Panc1 (cell line): ENCODE data around the gene PLCB1.

Source experiments
- CTCF ChIP-seq: fragments of 450-650 bp; IDR thresholded peaks from 2 replicates; pipeline ENCODE4 v1.5.1; 2017; ENCODE audit warnings: mild to moderate bottlenecking
- POLR2AphosphoS5 ChIP-seq: IDR thresholded peaks from 2 replicates; pipeline ENCODE4 v1.6.1; 2012; ENCODE audit warnings: mild to moderate bottlenecking, low read depth, low read length, moderate library complexity
- TCF7L2 ChIP-seq: IDR thresholded peaks from 2 replicates; pipeline ENCODE4 v1.6.1; 2011; ENCODE audit warnings: mild to moderate bottlenecking, low read depth, low read length, inconsistent platforms
- TF ChIP-seq, protein P1 (sequence below), 2 experiments: IDR thresholded peaks; 2 replicates each; pipeline ENCODE4 v1.6.1; 2011 to 2012; ENCODE audit warnings: low read depth in 2 of 2, control low read depth in 1 of 2, low read length in 1 of 2, mild to moderate bottlenecking in 1 of 2, moderate library complexity in 1 of 2; ENCODE audit not compliant: insufficient read depth in 1 of 2

GRCh38 chr20:8473459-8473858, 341.4 kb downstream of the PLCB1 start:
- no peak for TF ChIP-seq CTCF
- TF ChIP-seq POLR2AphosphoS5 = no peak
- TF ChIP-seq, protein P1, sequence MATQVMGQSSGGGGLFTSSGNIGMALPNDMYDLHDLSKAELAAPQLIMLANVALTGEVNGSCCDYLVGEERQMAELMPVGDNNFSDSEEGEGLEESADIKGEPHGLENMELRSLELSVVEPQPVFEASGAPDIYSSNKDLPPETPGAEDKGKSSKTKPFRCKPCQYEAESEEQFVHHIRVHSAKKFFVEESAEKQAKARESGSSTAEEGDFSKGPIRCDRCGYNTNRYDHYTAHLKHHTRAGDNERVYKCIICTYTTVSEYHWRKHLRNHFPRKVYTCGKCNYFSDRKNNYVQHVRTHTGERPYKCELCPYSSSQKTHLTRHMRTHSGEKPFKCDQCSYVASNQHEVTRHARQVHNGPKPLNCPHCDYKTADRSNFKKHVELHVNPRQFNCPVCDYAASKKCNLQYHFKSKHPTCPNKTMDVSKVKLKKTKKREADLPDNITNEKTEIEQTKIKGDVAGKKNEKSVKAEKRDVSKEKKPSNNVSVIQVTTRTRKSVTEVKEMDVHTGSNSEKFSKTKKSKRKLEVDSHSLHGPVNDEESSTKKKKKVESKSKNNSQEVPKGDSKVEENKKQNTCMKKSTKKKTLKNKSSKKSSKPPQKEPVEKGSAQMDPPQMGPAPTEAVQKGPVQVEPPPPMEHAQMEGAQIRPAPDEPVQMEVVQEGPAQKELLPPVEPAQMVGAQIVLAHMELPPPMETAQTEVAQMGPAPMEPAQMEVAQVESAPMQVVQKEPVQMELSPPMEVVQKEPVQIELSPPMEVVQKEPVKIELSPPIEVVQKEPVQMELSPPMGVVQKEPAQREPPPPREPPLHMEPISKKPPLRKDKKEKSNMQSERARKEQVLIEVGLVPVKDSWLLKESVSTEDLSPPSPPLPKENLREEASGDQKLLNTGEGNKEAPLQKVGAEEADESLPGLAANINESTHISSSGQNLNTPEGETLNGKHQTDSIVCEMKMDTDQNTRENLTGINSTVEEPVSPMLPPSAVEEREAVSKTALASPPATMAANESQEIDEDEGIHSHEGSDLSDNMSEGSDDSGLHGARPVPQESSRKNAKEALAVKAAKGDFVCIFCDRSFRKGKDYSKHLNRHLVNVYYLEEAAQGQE (IDR thresholded peaks at IDR 0.05; ENCODE audit: insufficient read depth in 1 of 2, low read depth in 2 of 2, low read length in 1 of 2) = no peak
- TF ChIP-seq TCF7L2 = no peak
